IMR-90 (cell line): ENCODE measurements around the gene MAGI2. TPM values are rescaled to one million over a fixed set of nuclear protein-coding genes. Genes with fewer than 3 reads are reported as not detected.

ENCODE experiments used
- ATAC-seq: fragments of 200-7000 bp; cut with Tn5 transposase; 2 replicates; pipeline ENCODE4 v1.9.1; 2020; ENCODE audit warnings: low read depth, mild to moderate bottlenecking, moderate library complexity
- BruUV-seq: library from RNA; stranded (reverse); fragments of 400-500 nt; replicated peaks from 2 replicates; lab custom pipeline; 2021; lab: Mats Ljungman, UMichigan
- CTCF ChIA-PET: fragments of 300-600 bp; formaldehyde crosslinking; extraction: SDS; loops from one replicate; lab custom pipeline; 2021; ENCODE audit warnings: antibody characterized with exemption; lab: Yijun Ruan, JAX
- POLR2A ChIA-PET: fragments of 300-600 bp; sonication (Branson Sonifier 250); formaldehyde crosslinking; loops from one replicate; lab custom pipeline; 2022; ENCODE audit warnings: antibody characterized with exemption; ENCODE audit not compliant: unreplicated experiment; lab: Charles Lee
- DNase-seq: peaks from one replicate; pipeline ENCODE4 v3.0.0; 2013
- H2AFZ ChIP-seq: replicated peaks from 2 replicates; pipeline ENCODE3; 2013; ENCODE audit warnings: low read length, mild to moderate bottlenecking; ENCODE audit not compliant: poor library complexity
- H2AK5ac ChIP-seq: 2 replicates; pipeline ENCODE4 v1.6.1; 2013; ENCODE audit warnings: low read depth, low read length, inconsistent platforms
- H2AK9ac ChIP-seq: replicated peaks from 2 replicates; pipeline ENCODE3; 2013; ENCODE audit warnings: mild to moderate bottlenecking, low read depth, low read length, moderate library complexity; ENCODE audit not compliant: poor library complexity
- H2BK120ac ChIP-seq: 2 replicates; pipeline ENCODE4 v1.6.1; 2013; ENCODE audit warnings: low read depth, low read length, inconsistent platforms
- H2BK15ac ChIP-seq: 3 replicates; pipeline ENCODE4 v1.6.1; 2013; ENCODE audit warnings: low read depth, low read length, inconsistent platforms
- H2BK20ac ChIP-seq: 2 replicates; pipeline ENCODE4 v1.6.1; 2013; ENCODE audit warnings: low read depth, mild to moderate bottlenecking, inconsistent platforms, low read length, moderate library complexity
- H2BK5ac ChIP-seq: 2 replicates; pipeline ENCODE4 v1.6.1; 2013; ENCODE audit warnings: mild to moderate bottlenecking, low read depth, low read length, inconsistent platforms; ENCODE audit not compliant: poor library complexity, severe bottlenecking
- H3K14ac ChIP-seq: replicated peaks from 2 replicates; pipeline ENCODE4 v1.6.1; 2013; ENCODE audit warnings: low read depth, low read length, inconsistent platforms
- H3K18ac ChIP-seq: 2 replicates; pipeline ENCODE4 v1.6.1; 2013; ENCODE audit warnings: low read depth, low read length, control low read depth
- H3K23ac ChIP-seq: 2 replicates; pipeline ENCODE4 v1.6.1; 2013; ENCODE audit warnings: low read depth, low read length, inconsistent platforms
- H3K27ac ChIP-seq: 2 replicates; pipeline ENCODE4 v1.5.1; 2013; ENCODE audit warnings: mild to moderate bottlenecking, control low read depth, low read length; ENCODE audit not compliant: insufficient read depth
- H3K27me3 ChIP-seq: 2 replicates; pipeline ENCODE4 v1.6.1; 2013; ENCODE audit warnings: low read length; ENCODE audit not compliant: control insufficient read depth, insufficient read depth
- H3K36me3 ChIP-seq: 2 replicates; pipeline ENCODE4 v1.6.1; 2013; ENCODE audit warnings: low read length, mixed read lengths; ENCODE audit not compliant: control insufficient read depth, insufficient read depth
- H3K4ac ChIP-seq: 2 replicates; pipeline ENCODE4 v1.6.1; 2013; ENCODE audit warnings: low read depth, low read length, inconsistent platforms
- H3K4me1 ChIP-seq: 2 replicates; pipeline ENCODE4 v1.6.1; 2013; ENCODE audit warnings: low read length, mixed read lengths; ENCODE audit not compliant: control insufficient read depth, insufficient read depth
- H3K4me2 ChIP-seq: 2 replicates; pipeline ENCODE4 v1.6.1; 2013; ENCODE audit warnings: low read depth, mild to moderate bottlenecking, control low read depth, low read length, moderate library complexity
- H3K4me3 ChIP-seq: 2 replicates; pipeline ENCODE4 v1.5.1; 2013; ENCODE audit warnings: low read depth, mild to moderate bottlenecking, control low read depth, low read length, moderate library complexity; ENCODE audit not compliant: insufficient read depth
- H3K56ac ChIP-seq: 2 replicates; pipeline ENCODE4 v1.6.1; 2013; ENCODE audit warnings: low read length, inconsistent platforms; ENCODE audit not compliant: insufficient read depth; ENCODE audit errors: extremely low read depth
- H3K79me1 ChIP-seq, 2 experiments: 2 replicates each; pipeline ENCODE4 v1.6.1; 2013; ENCODE audit warnings: low read length in 2 of 2, inconsistent platforms in 1 of 2, low read depth in 1 of 2
- H3K9ac ChIP-seq: 2 replicates; pipeline ENCODE4 v1.6.1; 2013; ENCODE audit warnings: low read depth, low read length, control low read depth
- H3K9me1 ChIP-seq: 2 replicates; pipeline ENCODE4 v1.6.1; 2013; ENCODE audit warnings: low read length, inconsistent platforms; ENCODE audit not compliant: insufficient read depth
- H3K9me3 ChIP-seq: 2 replicates; pipeline ENCODE4 v1.6.1; 2013; ENCODE audit warnings: low read length; ENCODE audit not compliant: control insufficient read depth, insufficient read depth
- H4K20me1 ChIP-seq: 2 replicates; pipeline ENCODE4 v1.6.1; 2013; ENCODE audit warnings: low read length, inconsistent platforms; ENCODE audit not compliant: insufficient read depth
- H4K5ac ChIP-seq: 2 replicates; pipeline ENCODE4 v1.6.1; 2013; ENCODE audit warnings: mild to moderate bottlenecking, low read depth, low read length, control low read depth
- H4K8ac ChIP-seq, 2 experiments: 2 replicates each; pipeline ENCODE4 v1.6.1; 2013; ENCODE audit warnings: low read depth in 2 of 2, low read length in 2 of 2, control low read depth in 1 of 2, inconsistent platforms in 1 of 2
- H4K91ac ChIP-seq: 2 replicates; pipeline ENCODE4 v1.6.1; 2013; ENCODE audit warnings: low read depth, low read length, inconsistent platforms; ENCODE audit not compliant: insufficient read depth
- BHLHE40 ChIP-seq: fragments of 150-350 bp; IDR thresholded peaks from 2 replicates; pipeline ENCODE4 v1.6.1; 2016; ENCODE audit warnings: mild to moderate bottlenecking, low read depth, low read length
- CEBPB ChIP-seq: IDR thresholded peaks from 2 replicates; pipeline ENCODE4 v1.6.1; 2012; ENCODE audit warnings: low read depth, low read length, improper control_type of control experiment
- CHD1 ChIP-seq: IDR thresholded peaks from 2 replicates; pipeline ENCODE4 v1.6.1; 2012; ENCODE audit warnings: low read depth, low read length, improper control_type of control experiment
- CTCF ChIP-seq: conservative IDR thresholded peaks from 2 replicates; pipeline ENCODE4 v1.5.1; 2012; ENCODE audit warnings: mild to moderate bottlenecking, low read depth, low read length, improper control_type of control experiment
- ELK1 ChIP-seq: fragments of 150-350 bp; IDR thresholded peaks from 2 replicates; pipeline ENCODE4 v1.6.1; 2016; ENCODE audit warnings: low read depth, mild to moderate bottlenecking, low read length, moderate library complexity, borderline replicate concordance
- FOS ChIP-seq: fragments of 150-350 bp; IDR thresholded peaks from 2 replicates; pipeline ENCODE4 v1.6.1; 2016; ENCODE audit warnings: low read depth, low read length
- MAFK ChIP-seq: IDR thresholded peaks from 2 replicates; pipeline ENCODE4 v1.6.1; 2012; ENCODE audit warnings: low read depth, low read length, improper control_type of control experiment
- MAZ ChIP-seq: IDR thresholded peaks from 2 replicates; pipeline ENCODE4 v1.6.1; 2012; ENCODE audit warnings: low read depth, mild to moderate bottlenecking, low read length, improper control_type of control experiment, moderate library complexity, borderline replicate concordance
- MXI1 ChIP-seq: IDR thresholded peaks from 2 replicates; pipeline ENCODE4 v1.6.1; 2012; ENCODE audit warnings: low read depth, mild to moderate bottlenecking, low read length, moderate library complexity, borderline replicate concordance
- NFE2L2 ChIP-seq: fragments of 150-350 bp; IDR thresholded peaks from 2 replicates; pipeline ENCODE4 v1.6.1; 2016; ENCODE audit warnings: low read depth, mild to moderate bottlenecking, low read length
- POLR2A ChIP-seq: IDR thresholded peaks from 2 replicates; pipeline ENCODE4 v1.6.1; 2012; ENCODE audit warnings: mild to moderate bottlenecking, low read depth, low read length
- RAD21 ChIP-seq: IDR thresholded peaks from 2 replicates; pipeline ENCODE4 v1.6.1; 2012; ENCODE audit warnings: low read length, improper control_type of control experiment
- RCOR1 ChIP-seq: IDR thresholded peaks from 2 replicates; pipeline ENCODE4 v1.6.1; 2012; ENCODE audit warnings: mild to moderate bottlenecking, low read length, improper control_type of control experiment; ENCODE audit not compliant: insufficient replicate concordance
- RFX5 ChIP-seq: IDR thresholded peaks from 2 replicates; pipeline ENCODE4 v1.8.0; 2012; ENCODE audit warnings: low read depth, mild to moderate bottlenecking, low read length, moderate library complexity
- SMC3 ChIP-seq: fragments of 150-350 bp; IDR thresholded peaks from 2 replicates; pipeline ENCODE4 v1.6.1; 2016; ENCODE audit warnings: low read depth, mild to moderate bottlenecking, antibody characterized with exemption, low read length, moderate library complexity
- USF2 ChIP-seq: fragments of 150-350 bp; IDR thresholded peaks from 2 replicates; pipeline ENCODE4 v1.6.1; 2017; ENCODE audit warnings: mild to moderate bottlenecking, antibody characterized with exemption, low read length, low read depth
- WGBS, 2 experiments: methylation state at CpG; one replicate each; pipeline versions ENCODE4 v1.1.5 to v1.1.7; 2013; ENCODE audit warnings: missing lambda C conversion rate in 2 of 2; ENCODE audit not compliant: insufficient read length in 1 of 2; ENCODE audit errors: extremely low coverage in 2 of 2; 5-methylcytosine and 5-hydroxymethylcytosine counted together
- dilution Hi-C: fragments of 300-500 bp; cut with HindIII; formaldehyde crosslinking; loops from one replicate; pipeline ENCODE4 v1.14.3; 2018; ENCODE audit warnings: low sequenced_read_pairs; ENCODE audit not compliant: unreplicated experiment
- in situ Hi-C: fragments of 300-500 bp; cut with MboI; formaldehyde crosslinking; loops from 3 replicates; pipeline ENCODE4 v1.14.3; 2019; ENCODE audit warnings: low sequenced_read_pairs, inconsistent platforms, mixed read lengths
- intact Hi-C: fragments of 100-400 bp; cut with micrococcal nuclease; formaldehyde crosslinking; loops from 2 replicates; pipeline ENCODE4 v1.10.0; 2022
- polyA plus RNA-seq, 3 experiments: library from polyadenylated mRNA; depleted of rRNA; stranded (reverse); fragments of >200 nt; gene quantifications; 2 replicates each; pipeline ENCODE4 v1.2.3, GENCODE V29; 2012; ENCODE audit warnings: low replicate concordance in 1 of 3
- total RNA-seq: library from RNA; depleted of rRNA; stranded (reverse); fragments of >200 nt; gene quantifications from 2 replicates; pipeline ENCODE4 v1.2.3, GENCODE V29; 2012

The MAGI2 gene
- total and polyA plus RNA-seq, 2 of the 4 experiments (the other 2 are of a cell fraction) = 2.5 to 17.9 TPM

- Histone ChIP-seq H3K4me2 (no peak overlapping the region), H3K27me3 (no peaks in the 10 kb centered on the region), H3K56ac (no peak overlapping the region), H2BK120ac (no peak overlapping the region), H2BK15ac (no peak overlapping the region), H3K23ac (no peak overlapping the region), H3K27ac (no peak overlapping the region), H3K4ac (no peak overlapping the region), H2AFZ (no peak overlapping the region), H4K20me1 (no peaks in the 10 kb centered on the region), H3K79me1 (no peaks in the 10 kb centered on the region; a peak in 1 of 4 replicates), H2BK5ac (no peak overlapping the region), H4K8ac (no peak overlapping the region), H3K14ac (no peak overlapping the region), H3K4me3 (no peak overlapping the region), H3K18ac (no peak overlapping the region), H3K9me1 (peaks cover 5% of the 10 kb centered on the region; the same call in 1 of the 2 replicates), H2BK20ac (no peak overlapping the region), H3K9ac (no peak overlapping the region), H3K36me3 (no peaks in the 10 kb centered on the region), H2AK5ac (no peak overlapping the region), H4K5ac (no peak overlapping the region), H3K4me1 (no peaks in the 10 kb centered on the region), H2AK9ac (no peak overlapping the region), H3K9me3 (no peaks in the 10 kb centered on the region), H4K91ac (no peak overlapping the region)
- WGBS, 2 experiments = no CpG with 5 or more reads among the region's 3 CpGs
- ATAC-seq (no peak), DNase-seq (no peak)
- ChIA-PET POLR2A (no interaction called here), CTCF (interaction anchor here (0.6 kb wide), 1 partner anchor 956 kb away, joined by 3 read pairs; no protein-coding TSS in a partner anchor)
- no TSS peak for BruUV-seq
- TF ChIP-seq MAZ = no peak
- no peak for TF ChIP-seq ELK1
- TF ChIP-seq RFX5 = no peak
- TF ChIP-seq BHLHE40 = no peak
- no peak for TF ChIP-seq RAD21
- no peak for TF ChIP-seq MXI1
- TF ChIP-seq POLR2A = no peak
- no peak for TF ChIP-seq USF2
- TF ChIP-seq CHD1 = no peak
- no peak for TF ChIP-seq RCOR1
- no peak for TF ChIP-seq FOS
- TF ChIP-seq CTCF = no peak
- no peak for TF ChIP-seq SMC3
- no peak for TF ChIP-seq CEBPB
- TF ChIP-seq NFE2L2 = no peak
- no peak for TF ChIP-seq MAFK
- intact Hi-C loops = no loop called here
- in situ Hi-C loops = no loop called here
- dilution Hi-C loops = no loop called here
Observed at GRCh38 chr7:78850093-78850740, 603.2 kb downstream of the MAGI2 start.
